H9 (cell line): ENCODE measurements around the gene ANKRD44. TPM values are rescaled to one million over a fixed set of nuclear protein-coding genes. Genes with fewer than 3 reads are reported as not detected.

Source experiments
- DNase-seq: peaks from one replicate; pipeline ENCODE4 v3.0.0-alpha.2; 2017
- H2AFZ ChIP-seq: one replicate; pipeline ENCODE4 v1.6.1; 2013; ENCODE audit warnings: mild to moderate bottlenecking, low read length, control low read depth, moderate library complexity
- H2AK5ac ChIP-seq: 2 replicates; pipeline ENCODE4 v1.6.1; 2013; ENCODE audit warnings: low read length, control low read depth, mixed read lengths; ENCODE audit not compliant: insufficient read length
- H2BK120ac ChIP-seq: one replicate; pipeline ENCODE4 v1.6.1; 2013; ENCODE audit warnings: low read depth, mild to moderate bottlenecking, low read length, control low read depth, inconsistent platforms; ENCODE audit not compliant: poor library complexity, severe bottlenecking
- H2BK12ac ChIP-seq: 2 replicates; pipeline ENCODE4 v1.6.1; 2013; ENCODE audit warnings: low read length, control low read depth, mixed read lengths, low read depth; ENCODE audit not compliant: insufficient read length
- H2BK15ac ChIP-seq: 2 replicates; pipeline ENCODE4 v1.6.1; 2013; ENCODE audit warnings: low read depth, low read length, control low read depth
- H2BK20ac ChIP-seq: one replicate; pipeline ENCODE4 v1.6.1; 2013; ENCODE audit warnings: low read depth, mild to moderate bottlenecking, low read length, control low read depth, inconsistent platforms; ENCODE audit not compliant: poor library complexity, severe bottlenecking
- H2BK5ac ChIP-seq: 2 replicates; pipeline ENCODE4 v1.6.1; 2013; ENCODE audit warnings: low read length, control low read depth, mixed read lengths; ENCODE audit not compliant: insufficient read length
- H3K14ac ChIP-seq: 2 replicates; pipeline ENCODE4 v1.6.1; 2013; ENCODE audit warnings: low read length, control low read depth; ENCODE audit not compliant: insufficient read depth
- H3K18ac ChIP-seq: 2 replicates; pipeline ENCODE4 v1.6.1; 2013; ENCODE audit warnings: low read depth, mild to moderate bottlenecking, mixed read lengths, low read length, control low read depth; ENCODE audit not compliant: insufficient read length
- H3K23ac ChIP-seq: 2 replicates; pipeline ENCODE4 v1.6.1; 2013; ENCODE audit warnings: low read length, control low read depth, mixed read lengths, low read depth; ENCODE audit not compliant: insufficient read length
- H3K23me2 ChIP-seq: 2 replicates; pipeline ENCODE4 v1.6.1; 2013; ENCODE audit warnings: low read depth, mild to moderate bottlenecking, mixed read lengths, low read length, control low read depth; ENCODE audit not compliant: insufficient read length, poor library complexity, severe bottlenecking
- H3K27ac ChIP-seq: 2 replicates; pipeline ENCODE4 v1.5.1; 2013; ENCODE audit warnings: low read length, control low read depth, mixed read lengths, low read depth; ENCODE audit not compliant: insufficient read length
- H3K27me3 ChIP-seq: 2 replicates; pipeline ENCODE4 v1.6.1; 2013; ENCODE audit warnings: low read length, control low read depth, inconsistent platforms; ENCODE audit not compliant: insufficient read depth
- H3K4ac ChIP-seq: 2 replicates; pipeline ENCODE4 v1.6.1; 2013; ENCODE audit warnings: low read depth, mild to moderate bottlenecking, control low read depth, inconsistent platforms, low read length, moderate library complexity
- H3K4me1 ChIP-seq: 2 replicates; pipeline ENCODE4 v1.6.1; 2013; ENCODE audit warnings: low read length, control low read depth, inconsistent platforms; ENCODE audit not compliant: insufficient read depth
- H3K4me2 ChIP-seq: 2 replicates; pipeline ENCODE4 v1.6.1; 2013; ENCODE audit warnings: low read length, control low read depth, mixed read lengths; ENCODE audit not compliant: insufficient read length, insufficient read depth
- H3K56ac ChIP-seq: 2 replicates; pipeline ENCODE4 v1.6.1; 2013; ENCODE audit warnings: low read depth, mild to moderate bottlenecking, mixed read lengths, low read length, control low read depth; ENCODE audit not compliant: insufficient read length
- H3K79me1 ChIP-seq: 2 replicates; pipeline ENCODE4 v1.6.1; 2013; ENCODE audit warnings: low read depth, mild to moderate bottlenecking, moderate library complexity, low read length, control low read depth, inconsistent platforms; ENCODE audit not compliant: insufficient read depth, poor library complexity, severe bottlenecking
- H3K79me2 ChIP-seq: 2 replicates; pipeline ENCODE4 v1.6.1; 2013; ENCODE audit warnings: low read length, control low read depth, inconsistent platforms; ENCODE audit not compliant: insufficient read depth
- H3K9ac ChIP-seq: 2 replicates; pipeline ENCODE4 v1.6.1; 2013; ENCODE audit warnings: low read length, control low read depth, mixed read lengths; ENCODE audit not compliant: insufficient read length; ENCODE audit errors: extremely low read depth
- H3K9me3 ChIP-seq: one replicate; pipeline ENCODE4 v1.6.1; 2013; ENCODE audit warnings: low read depth, low read length, inconsistent platforms; ENCODE audit not compliant: control insufficient read depth
- H3T11ph ChIP-seq: one replicate; pipeline ENCODE4 v1.6.1; 2013; ENCODE audit warnings: mild to moderate bottlenecking, low read length, control low read depth, inconsistent platforms
- H4K20me1 ChIP-seq: one replicate; pipeline ENCODE4 v1.6.1; 2013; ENCODE audit not compliant: control insufficient read depth, insufficient read length, insufficient read depth
- H4K5ac ChIP-seq: 2 replicates; pipeline ENCODE4 v1.6.1; 2013; ENCODE audit warnings: low read depth, mild to moderate bottlenecking, mixed read lengths, low read length, control low read depth; ENCODE audit not compliant: insufficient read length
- H4K8ac ChIP-seq: replicated peaks from 2 replicates; pipeline ENCODE4 v1.6.1; 2013; ENCODE audit warnings: low read length, control low read depth, mixed read lengths, low read depth; ENCODE audit not compliant: insufficient read length
- H4K91ac ChIP-seq: 2 replicates; pipeline ENCODE4 v1.6.1; 2013; ENCODE audit warnings: low read depth, mild to moderate bottlenecking, moderate library complexity, mixed read lengths, low read length, control low read depth; ENCODE audit not compliant: insufficient read length
- H3K27ac Mint-ChIP-seq, 3 experiments: 2 replicates in 2 of 3; 3 replicates in 1 of 3; pipeline ENCODE4 v1.8.0; 2020 to 2021; ENCODE audit warnings: mixed read lengths in 3 of 3, mild to moderate bottlenecking in 1 of 3, moderate library complexity in 1 of 3
- H3K27me3 Mint-ChIP-seq: 2 replicates; pipeline ENCODE4 v1.8.0; 2021; ENCODE audit warnings: low read depth, mild to moderate bottlenecking, moderate library complexity, mixed read lengths
- H3K36me3 Mint-ChIP-seq, 3 experiments: 2 replicates in 2 of 3; 3 replicates in 1 of 3; pipeline ENCODE4 v1.8.0; 2020 to 2021; ENCODE audit warnings: low read depth in 3 of 3, mixed read lengths in 3 of 3; ENCODE audit not compliant: insufficient read depth in 1 of 3
- H3K4me1 Mint-ChIP-seq, 2 experiments: 2 replicates each; pipeline ENCODE4 v1.8.0; 2020; ENCODE audit warnings: mixed read lengths in 2 of 2
- H3K4me3 Mint-ChIP-seq, 2 experiments: 2 replicates in 1 of 2; 3 replicates in 1 of 2; pipeline ENCODE4 v1.8.0; 2020 to 2021; ENCODE audit warnings: mild to moderate bottlenecking in 2 of 2, mixed read lengths in 2 of 2, moderate library complexity in 1 of 2
- H3K9me3 Mint-ChIP-seq, 2 experiments: 2 replicates in 1 of 2; 3 replicates in 1 of 2; pipeline ENCODE4 v1.8.0; 2020; ENCODE audit warnings: mild to moderate bottlenecking in 2 of 2, mixed read lengths in 2 of 2, moderate library complexity in 1 of 2
- CTCF ChIP-seq: fragments of 200-600 bp; sonication (generic); conservative IDR thresholded peaks from 3 replicates; pipeline ENCODE4 v1.8.0; 2021; ENCODE audit warnings: antibody characterized with exemption, mild to moderate bottlenecking
- WGBS: extraction: QIAGEN DNeasy Blood & Tissue Kit; methylation state at CpG from one replicate; pipeline ENCODE4 v1.1.7; 2013; ENCODE audit warnings: missing lambda C conversion rate, low lambda C conversion rate, mixed read lengths; ENCODE audit not compliant: insufficient read length; ENCODE audit errors: extremely low coverage; 5-methylcytosine and 5-hydroxymethylcytosine counted together
- total RNA-seq: library from RNA; stranded (reverse); gene quantifications from 2 replicates; pipeline ENCODE4 v1.2.1, GENCODE V29; 2021

Gene ANKRD44
- total RNA-seq, 1 experiment from 2014 or later = 1.9 TPM

DNA sequence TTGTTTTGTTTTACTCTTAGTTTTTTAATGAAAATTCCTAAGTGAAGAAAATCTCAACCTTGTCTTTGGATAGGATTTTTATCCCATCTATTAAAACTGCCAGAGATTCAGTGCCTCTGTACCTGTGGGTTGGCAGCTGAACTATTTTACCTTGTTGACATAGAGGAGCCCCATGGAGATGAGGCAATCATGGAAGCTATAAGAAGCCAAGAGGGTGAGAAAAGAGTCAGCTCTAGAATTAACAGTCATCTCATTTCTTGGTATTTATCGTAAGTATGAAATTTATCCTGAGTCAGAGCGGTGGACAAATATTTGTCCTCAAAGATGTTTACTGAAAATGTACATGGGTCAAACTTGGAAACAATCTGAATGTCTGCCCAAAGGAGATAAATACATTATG lies 348.3 kb downstream of the ANKRD44 start:
- H3K4me1 Mint-ChIP-seq = peaks cover 29 to 37% of the 10 kb centered on the region in 2 experiments
- no CpG with 5 or more reads among the region's 2 CpGs for WGBS

More for the DNA sequence above, 348.3 kb downstream of the ANKRD44 start:
- Histone ChIP-seq H2BK20ac (no peak overlapping the region), H3T11ph (no peak overlapping the region), H3K9ac (no peak overlapping the region), H2BK12ac (no peak overlapping the region), H3K27ac (no peak overlapping the region), H3K4me2 (no peak overlapping the region), H4K20me1 (no peaks in the 10 kb centered on the region), H2BK5ac (no peak overlapping the region), H2BK15ac (no peak overlapping the region), H3K79me2 (no peaks in the 10 kb centered on the region), H4K91ac (no peak overlapping the region), H2BK120ac (no peak overlapping the region), H4K5ac (no peak overlapping the region), H3K14ac (no peak overlapping the region), H3K56ac (no peak overlapping the region), H3K23ac (no peak overlapping the region), H3K4me1 (no peaks in the 10 kb centered on the region; the same call in 1 of the 2 replicates), H4K8ac (no peak overlapping the region), H2AK5ac (no peak overlapping the region), H3K4ac (no peak overlapping the region), H2AFZ (no peak overlapping the region), H3K18ac (no peak overlapping the region), H3K79me1 (no peaks in the 10 kb centered on the region), H3K27me3 (no peaks in the 10 kb centered on the region), H3K9me3 (no peaks in the 10 kb centered on the region), H3K23me2 (no peaks in the 10 kb centered on the region)
- DNase-seq = no peak
- Mint-ChIP-seq H3K27ac (no peak overlapping the region), H3K9me3 (peaks cover 1 to 2% of the 10 kb centered on the region in 2 experiments; a peak in 4 of 5 replicates), H3K36me3 (peaks cover 0 to 2% (median 2%) of the 10 kb centered on the region in 3 experiments; a peak in 4 of 7 replicates), H3K4me3 (no peak overlapping the region), H3K27me3 (no peaks in the 10 kb centered on the region)
- TF ChIP-seq CTCF = no peak
